GM20000 (cell line): ENCODE measurements around the gene EEF1B2.
"Not testable (repeated sequence)": the region's sequence is repeated elsewhere in the genome, so short reads cannot be mapped to it uniquely, and the experiment has no call there.

Experiments
- DNase-seq: peaks from one replicate; pipeline ENCODE4 v3.0.0; 2012; ENCODE audit warnings: low spot score
- CTCF ChIP-seq: IDR thresholded peaks from 2 replicates; pipeline ENCODE4 v1.5.1; 2012; ENCODE audit warnings: mild to moderate bottlenecking, control low read depth; ENCODE audit errors: extremely low read depth, missing control alignments

The EEF1B2 gene

DNA sequence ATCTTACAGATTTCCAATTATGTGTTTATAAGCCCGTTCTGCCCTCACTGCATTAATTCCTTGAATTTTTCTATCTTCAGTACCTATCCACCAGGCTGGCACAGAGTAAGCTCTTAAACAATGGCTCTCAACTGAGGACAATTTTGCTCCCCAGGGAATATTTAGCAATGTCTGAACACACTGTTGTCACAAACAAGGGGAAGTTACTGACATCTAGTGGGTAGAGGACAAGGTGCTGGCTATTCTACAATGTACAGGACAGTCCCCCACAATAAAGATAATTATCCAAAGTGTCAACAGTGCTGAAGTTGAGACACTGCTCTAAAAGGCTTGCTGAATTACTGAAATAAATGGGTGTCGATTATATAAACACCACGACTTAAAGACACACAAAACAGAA, 5.5 kb upstream of the EEF1B2 start:
- no peak for TF ChIP-seq CTCF
- no peak for DNase-seq

DNA sequence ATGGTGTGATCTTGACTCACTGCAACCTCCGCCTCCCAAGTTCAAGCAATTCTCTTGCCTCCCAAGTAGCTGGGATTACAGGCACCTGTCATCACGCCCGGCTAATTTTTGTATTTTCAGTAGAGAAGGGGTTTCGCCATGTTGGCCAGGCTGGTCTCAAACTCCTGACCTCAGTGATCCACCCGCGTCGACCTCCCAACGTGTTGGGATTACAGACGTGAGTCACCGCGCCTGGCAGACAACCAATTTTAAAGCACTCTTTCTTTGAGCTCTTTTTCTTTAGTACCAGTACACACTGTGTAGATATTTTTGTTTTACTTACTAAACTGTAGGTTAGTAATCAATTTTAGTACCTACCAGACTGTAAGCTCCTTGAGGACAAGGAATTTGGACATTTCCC, 2.7 kb upstream of the EEF1B2 start:
- DNase-seq = not testable (repeated sequence)

- no peak for DNase-seq
- TF ChIP-seq CTCF = no peak
These were observed 941 bp upstream of the EEF1B2 start for GRCh38 chr2:206158563-206159345.

DNA sequence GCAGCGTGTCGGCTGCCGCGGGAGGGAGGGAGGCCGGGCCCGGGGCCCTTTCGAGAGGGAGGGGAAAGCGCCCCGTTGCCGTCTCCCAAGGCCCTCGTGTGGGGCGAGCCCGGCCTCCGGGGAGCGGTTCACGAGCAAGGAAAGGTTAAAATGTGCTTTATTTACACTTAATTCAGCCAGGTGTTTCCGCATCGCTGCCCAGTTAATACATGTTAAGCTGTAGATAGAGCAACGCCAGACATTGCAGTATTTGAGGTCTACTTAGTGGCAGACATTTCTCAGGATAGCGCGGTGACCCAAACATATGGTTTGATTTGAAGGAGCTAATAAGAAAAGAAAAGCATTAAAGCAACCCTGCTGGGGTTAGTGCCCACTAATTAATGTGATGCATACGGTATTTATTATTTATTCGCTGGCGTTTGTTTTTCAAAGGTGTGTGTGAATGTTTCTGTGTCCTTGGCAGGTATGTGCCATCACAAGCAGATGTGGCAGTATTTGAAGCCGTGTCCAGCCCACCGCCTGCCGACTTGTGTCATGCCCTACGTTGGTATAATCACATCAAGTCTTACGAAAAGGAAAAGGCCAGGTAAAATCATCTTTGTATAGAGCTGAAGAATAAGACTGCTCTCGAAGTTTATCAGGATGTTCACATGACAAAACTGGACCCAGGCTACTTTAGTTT, 571 bp downstream of the EEF1B2 start:
- TF ChIP-seq CTCF = no peak
- DNase-seq = peak; percentile 72

DNA sequence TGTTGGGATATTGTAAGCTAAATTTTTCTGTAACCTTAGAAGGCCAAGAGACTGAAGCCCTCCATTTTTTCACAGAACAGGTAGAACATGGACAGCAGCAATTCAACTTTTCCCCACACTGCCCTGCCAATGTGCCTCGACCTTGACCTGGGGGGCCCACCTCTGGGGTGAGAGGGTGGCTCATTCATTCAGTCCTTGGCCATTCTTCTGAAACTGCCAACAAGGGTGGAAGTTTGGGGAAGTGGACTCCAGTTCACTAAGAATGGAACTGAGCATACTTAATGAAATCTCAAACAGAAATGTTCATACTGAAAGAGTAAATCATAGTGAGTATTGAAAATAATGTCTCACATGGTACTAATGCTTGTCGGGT, 1.1 kb downstream of the EEF1B2 start:
- TF ChIP-seq CTCF = no peak
- no peak for DNase-seq

- not testable (repeated sequence) for DNase-seq
These were observed 2.7 kb downstream of the EEF1B2 start for GRCh38 chr2:206162401-206162800.

DNA sequence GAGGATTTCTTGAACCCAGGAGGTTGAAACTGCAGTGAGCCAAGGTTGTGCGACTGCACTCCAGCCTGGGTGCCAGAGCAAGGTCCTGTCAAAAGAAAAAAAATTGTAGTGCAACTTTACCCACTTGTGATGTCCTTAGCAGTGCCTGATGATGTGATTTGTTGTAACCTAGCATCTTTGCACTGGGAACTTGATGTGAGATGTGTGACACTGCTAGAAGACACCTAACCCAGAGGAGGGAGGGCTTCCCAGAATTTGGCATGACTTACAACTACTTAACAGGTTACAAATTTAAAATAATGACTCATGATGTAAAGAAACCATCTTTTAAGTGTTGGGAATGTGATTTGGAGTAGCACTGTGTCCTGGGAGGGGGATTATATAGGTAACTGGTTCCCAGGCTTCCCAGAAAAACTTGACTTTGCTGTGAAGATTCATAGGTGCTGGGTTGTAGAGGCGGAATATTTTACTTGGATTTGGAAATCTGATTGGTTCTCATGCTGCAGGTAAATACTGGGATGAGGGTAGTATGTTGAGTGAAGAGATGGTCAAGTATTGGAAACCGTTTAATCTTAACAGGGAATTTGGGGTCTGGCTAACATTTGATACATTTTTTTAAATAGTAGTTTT, 3.7 kb downstream of the EEF1B2 start:
- no peak for DNase-seq
- TF ChIP-seq CTCF = no peak

GRCh38 chr2:206164261-206164862, 4.7 kb downstream of the EEF1B2 start:
- peak; percentile 52 for TF ChIP-seq CTCF
- no peak for DNase-seq

- not testable (repeated sequence) for DNase-seq
These were observed 8.5 kb downstream of the EEF1B2 start for GRCh38 chr2:206168230-206168629.

- DNase-seq = not testable (repeated sequence)
These were observed 12.1 kb downstream of the EEF1B2 start for GRCh38 chr2:206171624-206172397.
